NCI-H2029 treated with DMSO at 0.1 percent for 48 hours (cell line): ENCODE results near the gene ZNF155.

Experiments used
- DNase-seq: peaks from one replicate; lab custom pipeline; 2025; lab: John Stamatoyannopoulos, UW

Gene ZNF155

DNA sequence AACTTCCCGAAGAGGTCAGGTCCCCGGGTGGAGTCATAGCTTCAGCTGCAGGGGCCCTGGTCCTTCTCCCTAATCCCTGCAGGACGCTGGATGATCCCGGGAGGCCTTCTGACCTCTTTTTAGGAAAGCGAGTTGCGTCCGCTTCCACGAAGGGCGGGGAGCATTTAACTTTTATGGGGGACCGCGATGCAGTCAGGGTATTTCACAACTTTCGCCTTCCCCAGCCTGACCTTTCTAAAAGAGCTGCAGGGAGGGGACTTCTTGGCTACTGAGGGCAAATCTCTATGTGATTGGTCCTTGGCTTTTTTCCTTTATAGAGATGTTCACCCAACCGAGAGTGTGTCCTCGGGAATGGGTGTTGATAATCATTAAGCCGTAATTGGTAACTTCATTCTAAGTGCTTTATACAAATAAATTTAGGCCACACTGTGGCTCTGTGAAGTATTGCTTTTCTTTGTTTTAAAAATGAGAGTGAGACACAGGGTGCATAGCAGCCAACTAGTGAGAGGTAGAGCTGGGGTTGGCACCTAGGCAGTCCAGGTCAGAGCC lies 19.5 kb downstream of the ZNF155 start:
- DNase-seq: no peak

DNA sequence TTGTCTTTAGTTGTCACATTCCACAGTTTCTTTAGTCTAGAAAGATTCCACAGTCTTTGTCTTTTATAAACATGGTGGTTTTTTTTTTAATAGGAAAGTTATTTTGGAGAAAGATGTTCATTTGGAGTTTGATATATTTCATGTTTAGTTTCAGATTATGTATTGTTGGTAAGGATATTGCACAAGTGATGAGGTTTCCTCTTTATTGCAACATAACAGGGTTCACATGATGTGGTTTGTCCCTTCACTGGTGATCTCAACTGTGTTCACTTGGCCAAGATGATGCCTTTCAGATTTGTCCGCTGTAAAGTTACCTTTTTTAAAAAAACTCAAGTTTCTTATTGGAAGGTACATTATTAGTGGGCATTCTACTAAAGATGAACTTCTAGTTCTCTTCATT lies 22.0 kb downstream of the ZNF155 start:
- no peak for DNase-seq

DNA sequence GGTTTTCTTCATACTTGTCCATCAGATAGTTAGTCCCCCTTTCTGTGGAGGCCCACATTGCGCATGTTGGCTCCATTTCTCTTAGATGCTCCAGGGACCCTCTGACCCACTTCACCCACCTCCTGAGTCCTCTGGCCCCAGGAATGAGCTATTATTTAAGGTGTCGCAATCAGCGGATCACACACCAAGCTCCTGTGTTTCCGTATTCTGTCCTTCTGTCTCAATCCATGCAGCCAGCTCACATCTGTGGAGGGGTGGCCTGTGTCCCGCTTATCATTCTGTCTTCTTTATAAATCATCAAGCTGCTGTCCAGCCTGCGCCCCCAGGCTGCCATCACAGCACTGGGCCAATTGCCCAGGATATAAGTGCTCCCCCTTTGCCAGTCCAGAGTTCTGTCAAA lies 23.5 kb downstream of the ZNF155 start:
- no peak for DNase-seq

DNA sequence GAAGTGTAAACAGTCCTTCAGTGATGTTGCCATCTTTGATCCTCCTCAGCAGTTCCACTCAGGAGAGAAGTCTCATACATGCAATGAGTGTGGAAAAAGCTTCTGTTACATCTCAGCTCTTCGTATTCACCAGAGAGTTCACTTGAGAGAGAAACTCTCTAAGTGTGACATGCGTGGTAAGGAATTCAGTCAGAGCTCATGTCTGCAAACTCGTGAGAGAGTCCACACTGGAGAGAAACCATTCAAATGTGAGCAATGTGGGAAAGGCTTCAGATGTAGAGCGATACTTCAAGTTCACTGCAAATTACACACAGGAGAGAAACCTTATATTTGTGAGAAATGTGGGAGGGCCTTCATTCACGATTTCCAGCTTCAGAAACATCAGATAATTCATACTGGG lies 26.5 kb downstream of the ZNF155 start:
- no peak for DNase-seq

DNA sequence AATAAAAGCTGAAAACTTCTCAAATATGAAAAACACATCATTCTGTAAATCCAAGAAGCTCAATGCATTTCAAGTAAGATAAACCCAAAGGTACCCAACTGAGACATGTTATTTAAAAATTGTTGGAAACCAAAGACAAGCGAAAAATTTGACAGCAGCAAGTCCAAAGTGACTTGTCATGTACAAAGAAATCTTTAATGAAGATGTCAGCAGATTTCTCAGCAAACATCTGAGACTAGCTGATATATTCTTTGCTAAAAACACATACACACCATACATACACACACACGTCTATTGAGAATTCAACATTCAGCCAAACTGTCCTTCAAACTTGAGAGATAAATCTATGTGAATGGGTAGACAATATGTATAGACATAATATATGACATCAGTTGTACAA lies 35.5 kb downstream of the ZNF155 start:
- no peak for DNase-seq

DNA sequence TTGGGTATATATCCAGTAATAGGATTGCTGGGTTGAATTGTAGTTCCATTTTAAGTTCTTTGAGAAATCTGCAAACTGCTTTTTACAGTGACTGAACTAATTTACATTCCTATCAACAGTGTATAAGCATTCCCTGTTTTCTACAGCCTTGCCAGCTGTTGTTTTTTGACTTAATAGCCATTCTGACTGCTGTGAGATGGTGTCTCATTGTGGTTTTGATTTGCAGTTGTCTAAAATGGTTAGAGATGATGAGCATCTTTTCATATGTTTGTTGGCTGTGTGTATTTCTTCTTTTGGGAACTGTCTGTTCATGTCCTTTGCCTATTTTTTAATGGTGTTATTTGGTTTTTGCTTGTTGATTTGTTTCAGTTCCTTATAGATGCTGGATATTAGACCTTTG lies 37.2 kb downstream of the ZNF155 start:
- DNase-seq: no peak

DNA sequence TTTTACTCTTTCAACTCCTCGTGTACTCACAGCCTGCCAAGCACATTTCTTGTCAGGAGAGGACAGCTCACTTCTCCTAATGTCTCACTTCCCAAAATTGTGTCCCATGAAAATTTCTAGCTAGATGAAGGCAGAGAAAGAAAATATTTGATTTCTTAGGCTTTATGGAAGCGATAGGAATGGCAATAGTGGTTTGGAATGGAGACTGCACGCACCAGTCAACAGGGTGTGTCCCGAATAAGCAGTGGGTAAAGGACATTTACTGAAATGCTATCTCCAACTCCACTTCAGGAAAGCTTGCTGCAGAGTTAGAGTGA lies 40.9 kb downstream of the ZNF155 start:
- DNase-seq: no peak

DNA sequence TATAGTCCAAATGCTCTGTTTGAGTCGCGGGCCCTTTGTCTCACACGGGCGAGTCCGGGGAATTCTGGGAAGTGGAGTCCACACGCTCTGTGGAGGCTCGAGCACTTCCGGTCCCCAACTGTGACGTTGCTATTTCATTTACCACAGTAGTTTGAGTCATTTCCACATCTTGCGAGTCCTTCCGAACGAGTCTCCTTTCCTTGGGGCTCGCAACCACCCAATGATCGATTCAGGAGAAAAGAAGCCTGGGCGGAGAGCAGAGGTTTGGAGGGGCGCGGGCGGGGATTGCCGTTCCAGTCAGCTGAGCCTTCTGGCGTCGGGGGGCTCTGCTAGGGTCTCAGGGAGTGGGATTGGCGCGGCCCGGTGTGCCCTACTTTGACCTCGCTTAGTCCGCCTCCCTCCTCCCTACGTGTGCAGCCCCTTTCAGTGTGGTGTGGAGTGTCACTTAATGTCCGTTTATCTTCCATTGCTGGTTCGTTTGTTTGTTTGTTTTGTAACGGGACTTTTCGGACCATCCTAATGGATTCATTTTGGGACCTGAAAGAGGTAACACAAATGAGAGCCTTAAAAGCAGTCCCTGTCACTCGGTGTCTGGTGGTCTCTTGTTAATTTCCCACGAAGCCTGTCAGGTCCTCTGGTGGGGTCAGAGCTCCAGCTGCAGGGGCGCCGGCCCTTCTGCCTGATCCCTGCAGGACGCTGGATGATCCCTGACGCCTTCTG lies 41.4 kb downstream of the ZNF155 start, which contains the start of gene ZNF222:
Gene ZNF222, plus strand, starts transcription at position 163 of the 720 bp plus-strand sequence. Its CDS starts 58 bp downstream, at position 221.
- DNase-seq: peak; percentile 69

DNA sequence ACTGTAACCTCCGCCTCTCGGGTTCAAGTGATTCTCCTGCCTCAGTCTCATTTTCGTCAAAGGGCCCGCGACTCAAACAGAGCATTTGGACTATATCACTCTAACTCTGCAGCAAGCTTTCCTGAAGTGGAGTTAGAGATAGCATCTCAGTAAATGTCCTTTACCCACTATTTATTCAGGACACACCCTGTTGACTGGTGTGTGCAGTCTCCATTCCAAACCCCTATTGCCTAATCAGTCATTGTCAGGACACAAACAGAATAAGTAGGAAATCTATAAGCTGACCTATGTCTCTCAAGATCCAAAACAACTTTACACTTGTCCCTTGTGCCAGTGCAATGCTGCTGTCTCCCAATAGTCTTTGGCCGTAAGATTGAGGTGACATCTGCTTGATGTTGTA lies 42.6 kb downstream of the ZNF155 start:
- no peak for DNase-seq

DNA sequence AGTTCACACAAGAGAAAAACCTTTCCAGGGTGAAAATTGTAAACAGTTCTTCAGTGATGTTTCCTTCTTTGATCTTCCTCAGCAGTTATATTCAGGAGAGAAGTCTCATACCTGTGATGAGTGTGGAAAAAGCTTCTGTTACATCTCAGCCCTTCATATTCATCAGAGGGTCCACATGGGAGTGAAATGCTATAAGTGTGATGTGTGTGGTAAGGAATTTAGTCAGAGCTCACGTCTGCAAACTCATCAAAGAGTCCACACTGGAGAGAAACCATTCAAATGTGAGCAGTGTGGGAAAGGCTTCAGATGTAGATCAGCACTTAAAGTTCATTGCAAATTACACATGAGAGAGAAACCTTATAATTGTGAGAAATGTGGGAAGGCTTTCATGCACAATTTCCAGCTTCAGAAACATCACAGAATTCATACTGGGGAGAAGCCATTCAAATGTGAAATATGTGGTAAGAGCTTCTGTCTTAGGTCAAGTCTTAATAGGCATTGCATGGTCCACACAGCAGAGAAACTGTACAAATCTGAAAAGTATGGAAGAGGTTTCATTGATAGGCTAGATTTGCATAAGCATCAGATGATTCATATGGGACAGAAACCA lies 48.1 kb downstream of the ZNF155 start:
- DNase-seq: no peak

DNA sequence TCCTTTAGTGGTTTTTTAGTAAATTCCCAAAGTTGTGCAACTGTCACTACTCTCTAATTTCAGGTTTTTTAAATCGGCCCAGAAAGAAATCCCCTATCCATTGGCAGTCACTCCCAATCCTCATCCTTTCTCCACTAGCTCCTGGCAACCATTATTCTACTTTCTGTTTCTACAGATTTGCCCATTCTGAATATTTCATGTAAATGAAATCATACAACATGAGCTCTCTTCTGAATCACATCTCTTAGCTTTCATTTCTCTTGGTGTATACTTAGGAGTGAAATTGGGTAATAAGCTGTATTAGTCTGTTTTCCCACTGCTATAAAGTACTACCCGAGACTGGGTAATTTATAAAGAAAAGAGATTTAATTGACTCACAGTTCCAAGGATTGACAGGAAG lies 58.2 kb downstream of the ZNF155 start:
- DNase-seq: no peak
